Calu3 (cell line): ENCODE data around the gene TPM1. TPM values are rescaled to one million over a fixed set of nuclear protein-coding genes. Genes with fewer than 3 reads are reported as not detected.
A peak's percentile ranks its signal among the peaks of the same experiment; 100 is the strongest.

ENCODE experiments used
- BruUV-seq: library from RNA; stranded (reverse); fragments of 400-500 nt; replicated peaks from 2 replicates; lab custom pipeline; 2021; lab: Mats Ljungman, UMichigan
- CTCF ChIA-PET: fragments of 300-600 bp; sonication (Branson Sonifier 250); formaldehyde crosslinking; loops from one replicate; lab custom pipeline; 2022; ENCODE audit warnings: antibody characterized with exemption; lab: Charles Lee
- DNase-seq: peaks from one replicate; pipeline ENCODE4 v3.0.0; 2022
- H3K27ac Mint-ChIP-seq: one replicate; pipeline ENCODE4 v1.8.0; 2022; ENCODE audit warnings: mixed read lengths; ENCODE audit not compliant: unreplicated experiment
- H3K27me3 Mint-ChIP-seq: one replicate; pipeline ENCODE4 v1.8.0; 2022; ENCODE audit warnings: mixed read lengths; ENCODE audit not compliant: unreplicated experiment
- H3K36me3 Mint-ChIP-seq: one replicate; pipeline ENCODE4 v1.8.0; 2022; ENCODE audit warnings: mild to moderate bottlenecking, moderate library complexity, mixed read lengths; ENCODE audit not compliant: insufficient read depth, unreplicated experiment
- H3K4me1 Mint-ChIP-seq: one replicate; pipeline ENCODE4 v1.8.0; 2022; ENCODE audit warnings: mild to moderate bottlenecking, low read depth, mixed read lengths; ENCODE audit not compliant: unreplicated experiment
- H3K4me3 Mint-ChIP-seq: one replicate; pipeline ENCODE4 v1.8.0; 2022; ENCODE audit warnings: mild to moderate bottlenecking, low read depth, moderate library complexity, mixed read lengths; ENCODE audit not compliant: unreplicated experiment
- H3K9me3 Mint-ChIP-seq: one replicate; pipeline ENCODE4 v1.8.0; 2022; ENCODE audit warnings: low read depth, mixed read lengths; ENCODE audit not compliant: unreplicated experiment
- intact Hi-C: fragments of 100-400 bp; cut with micrococcal nuclease; formaldehyde crosslinking; loops from one replicate; pipeline ENCODE4 v1.10.0; 2022; ENCODE audit not compliant: unreplicated experiment
- total RNA-seq: library from RNA; stranded (reverse); gene quantifications from 2 replicates; pipeline ENCODE4 v1.2.3, GENCODE V29; 2022
- TF ChIP-seq, protein P1 (sequence below): fragments of 200-600 bp; IDR thresholded peaks from one replicate; pipeline ENCODE4 v1.8.0; 2022; ENCODE audit warnings: antibody characterized with exemption; ENCODE audit not compliant: unreplicated experiment

Gene TPM1
- total RNA-seq, 1 experiment from 2014 or later = 1,158 TPM

- Mint-ChIP-seq H3K9me3 (no peaks in the 10 kb centered on the region), H3K36me3 (peaks cover 89% of the 10 kb centered on the region), H3K27me3 (no peaks in the 10 kb centered on the region), H3K27ac (peak overlapping the region; percentile 86), H3K4me3 (no peak overlapping the region), H3K4me1 (peaks cover 40% of the 10 kb centered on the region)
- DNase-seq = no peak
- TF ChIP-seq, protein P1, sequence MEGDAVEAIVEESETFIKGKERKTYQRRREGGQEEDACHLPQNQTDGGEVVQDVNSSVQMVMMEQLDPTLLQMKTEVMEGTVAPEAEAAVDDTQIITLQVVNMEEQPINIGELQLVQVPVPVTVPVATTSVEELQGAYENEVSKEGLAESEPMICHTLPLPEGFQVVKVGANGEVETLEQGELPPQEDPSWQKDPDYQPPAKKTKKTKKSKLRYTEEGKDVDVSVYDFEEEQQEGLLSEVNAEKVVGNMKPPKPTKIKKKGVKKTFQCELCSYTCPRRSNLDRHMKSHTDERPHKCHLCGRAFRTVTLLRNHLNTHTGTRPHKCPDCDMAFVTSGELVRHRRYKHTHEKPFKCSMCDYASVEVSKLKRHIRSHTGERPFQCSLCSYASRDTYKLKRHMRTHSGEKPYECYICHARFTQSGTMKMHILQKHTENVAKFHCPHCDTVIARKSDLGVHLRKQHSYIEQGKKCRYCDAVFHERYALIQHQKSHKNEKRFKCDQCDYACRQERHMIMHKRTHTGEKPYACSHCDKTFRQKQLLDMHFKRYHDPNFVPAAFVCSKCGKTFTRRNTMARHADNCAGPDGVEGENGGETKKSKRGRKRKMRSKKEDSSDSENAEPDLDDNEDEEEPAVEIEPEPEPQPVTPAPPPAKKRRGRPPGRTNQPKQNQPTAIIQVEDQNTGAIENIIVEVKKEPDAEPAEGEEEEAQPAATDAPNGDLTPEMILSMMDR = no peak
- intact Hi-C loops = no loop called here
- CTCF ChIA-PET = interaction anchor here (0.6 kb wide), 1 partner anchor 423 kb away, joined by 3 read pairs; no protein-coding TSS in a partner anchor
- no TSS peak for BruUV-seq
Measured at GRCh38 chr15:63069616-63070090, 27.1 kb downstream of the TPM1 start.

DNA sequence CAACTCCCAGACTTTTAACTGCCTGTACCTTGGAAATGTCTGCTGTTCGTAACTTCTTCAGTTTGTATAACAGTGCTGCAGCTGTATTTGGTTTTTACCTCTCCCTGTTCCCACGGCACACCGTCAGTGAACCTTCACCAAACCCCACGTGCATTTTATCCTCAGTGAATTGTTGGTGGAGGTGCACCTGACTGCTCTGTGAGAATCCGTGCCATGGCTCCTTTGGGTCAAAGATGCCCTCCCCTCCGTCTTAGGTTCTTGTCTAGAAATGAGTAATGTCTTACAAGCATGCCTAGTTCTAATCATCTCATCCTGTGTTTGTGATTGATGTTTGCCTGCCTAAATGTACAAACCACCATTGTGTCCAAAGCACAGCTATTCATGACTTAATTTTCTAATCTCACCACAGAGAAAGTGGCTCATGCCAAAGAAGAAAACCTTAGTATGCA lies 28.2 kb downstream of the TPM1 start:
- no peaks in the 10 kb centered on the region for H3K27me3 Mint-ChIP-seq
- CTCF ChIA-PET = no interaction called here
- no peaks in the 10 kb centered on the region for H3K9me3 Mint-ChIP-seq
- intact Hi-C loops = no loop called here
- peaks cover 40% of the 10 kb centered on the region for H3K4me1 Mint-ChIP-seq
- H3K36me3 Mint-ChIP-seq = peaks cover 84% of the 10 kb centered on the region
- peak overlapping the region; percentile 86 for H3K27ac Mint-ChIP-seq
- BruUV-seq = no TSS peak
- TF ChIP-seq, protein P1 = no peak
- no peak for DNase-seq
- H3K4me3 Mint-ChIP-seq = no peak overlapping the region

DNA sequence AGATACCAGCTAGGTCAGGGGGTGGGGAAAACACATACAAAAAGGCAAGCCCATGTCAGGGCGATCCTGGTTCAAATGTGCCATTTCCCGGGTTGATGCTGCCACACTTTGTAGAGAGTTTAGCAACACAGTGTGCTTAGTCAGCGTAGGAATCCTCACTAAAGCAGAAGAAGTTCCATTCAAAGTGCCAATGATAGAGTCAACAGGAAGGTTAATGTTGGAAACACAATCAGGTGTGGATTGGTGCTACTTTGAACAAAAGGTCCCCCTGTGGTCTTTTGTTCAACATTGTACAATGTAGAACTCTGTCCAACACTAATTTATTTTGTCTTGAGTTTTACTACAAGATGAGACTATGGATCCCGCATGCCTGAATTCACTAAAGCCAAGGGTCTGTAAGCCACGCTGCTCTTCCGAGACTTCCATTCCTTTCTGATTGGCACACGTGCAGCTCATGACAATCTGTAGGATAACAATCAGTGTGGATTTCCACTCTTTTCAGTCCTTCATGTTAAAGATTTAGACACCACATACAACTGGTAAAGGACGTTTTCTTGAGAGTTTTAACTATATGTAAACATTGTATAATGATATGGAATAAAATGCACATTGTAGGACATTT lies 28.9 kb downstream of the TPM1 start:
- BruUV-seq = TSS peak; percentile 83
- no peak for DNase-seq
- Mint-ChIP-seq H3K27ac (peak overlapping the region; percentile 86), H3K4me3 (no peak overlapping the region), H3K9me3 (no peaks in the 10 kb centered on the region), H3K27me3 (no peaks in the 10 kb centered on the region), H3K36me3 (peaks cover 78% of the 10 kb centered on the region), H3K4me1 (peaks cover 40% of the 10 kb centered on the region)
- intact Hi-C loops = no loop called here
- CTCF ChIA-PET = no interaction called here
- TF ChIP-seq, protein P1 = no peak

GRCh38 chr15:63072023-63072650 lies 29.6 kb downstream of the TPM1 start:
- TF ChIP-seq, protein P1 = no peak
- intact Hi-C loops = no loop called here
- Mint-ChIP-seq H3K36me3 (peaks cover 70% of the 10 kb centered on the region), H3K4me3 (no peak overlapping the region), H3K27me3 (no peaks in the 10 kb centered on the region), H3K27ac (peak overlapping the region; percentile 86), H3K4me1 (peaks cover 40% of the 10 kb centered on the region), H3K9me3 (no peaks in the 10 kb centered on the region)
- BruUV-seq = no TSS peak
- CTCF ChIA-PET = no interaction called here
- no peak for DNase-seq
